Astrocyte of the spinal cord (primary cell): ENCODE data around the gene KCNQ4.

Source experiments
- DNase-seq: peaks from one replicate; pipeline ENCODE4 v3.0.0; 2011; ENCODE audit warnings: low read depth, low spot score
- H3K4me3 ChIP-seq: 2 replicates; pipeline ENCODE4 v1.5.1; 2011; ENCODE audit warnings: low read depth, mild to moderate bottlenecking, low read length, moderate library complexity
- CTCF ChIP-seq: IDR thresholded peaks from 2 replicates; pipeline ENCODE4 v1.5.1; 2012; ENCODE audit warnings: low read depth, mild to moderate bottlenecking, low read length, inconsistent platforms
- in situ Hi-C: cut with HindIII; loops from 2 replicates; pipeline ENCODE4 v1.10.0; 2017; ENCODE audit warnings: low sequenced_read_pairs

Gene KCNQ4

GRCh38 chr1:40806731-40807695 lies 23.4 kb downstream of the KCNQ4 start:
- no peak for DNase-seq
- no peak overlapping the region for H3K4me3 ChIP-seq
- in situ Hi-C loops, result no loop called here
- TF ChIP-seq CTCF, result no peak

- no peak for TF ChIP-seq CTCF
- in situ Hi-C loops, result no loop called here
- H3K4me3 ChIP-seq, result no peak overlapping the region
- no peak for DNase-seq
These were observed 24.4 kb downstream of the KCNQ4 start for GRCh38 chr1:40808002-40808401.

- no peak for DNase-seq
- in situ Hi-C loops, result no loop called here
- no peak for TF ChIP-seq CTCF
These were observed 24.9 kb downstream of the KCNQ4 start for GRCh38 chr1:40808444-40808843.

GRCh38 chr1:40808909-40809308 lies 25.3 kb downstream of the KCNQ4 start:
- no peak for DNase-seq
- no peak for TF ChIP-seq CTCF
- in situ Hi-C loops, result no loop called here
- H3K4me3 ChIP-seq, result no peak overlapping the region

More at GRCh38 chr1:40808444-40808843, 24.9 kb downstream of the KCNQ4 start:
- H3K4me3 ChIP-seq, result no peak overlapping the region

- no peak for DNase-seq
- no peak for TF ChIP-seq CTCF
- in situ Hi-C loops, result no loop called here
- no peak overlapping the region for H3K4me3 ChIP-seq
These were observed 27.3 kb downstream of the KCNQ4 start for GRCh38 chr1:40810927-40811326.

GRCh38 chr1:40815420-40815819 lies 31.8 kb downstream of the KCNQ4 start:
- no peak for DNase-seq
- H3K4me3 ChIP-seq, result no peak overlapping the region
- TF ChIP-seq CTCF, result no peak
- in situ Hi-C loops, result no loop called here
